Smooth muscle cell (in vitro differentiated cells): ENCODE results near the gene HDAC7. TPM values are rescaled to one million over a fixed set of nuclear protein-coding genes. Genes with fewer than 3 reads are reported as not detected.
A peak's percentile ranks its signal among the peaks of the same experiment; 100 is the strongest.

Experiments used
- DNase-seq: peaks from one replicate; lab custom pipeline; 2025; ENCODE audit not compliant: unreplicated experiment; lab: John Stamatoyannopoulos, UW
- H2AFZ ChIP-seq: fragments of 200-600 bp; sonication (generic); 2 replicates; pipeline ENCODE4 v1.6.0; 2016; ENCODE audit warnings: antibody characterized with exemption, low read depth, mild to moderate bottlenecking
- H3F3A ChIP-seq: fragments of 200-600 bp; sonication (generic); 2 replicates; pipeline ENCODE4 v1.6.0; 2017; ENCODE audit warnings: antibody characterized with exemption, low read depth
- H3K27ac ChIP-seq: fragments of 200-600 bp; sonication (generic); 2 replicates; pipeline ENCODE4 v1.5.1; 2016; ENCODE audit warnings: low read depth, mild to moderate bottlenecking
- H3K27me3 ChIP-seq: fragments of 200-600 bp; sonication (generic); 2 replicates; pipeline ENCODE4 v1.6.1; 2016; ENCODE audit warnings: low read depth, mild to moderate bottlenecking
- H3K36me3 ChIP-seq: fragments of 200-600 bp; sonication (generic); 2 replicates; pipeline ENCODE4 v1.5.1; 2016; ENCODE audit warnings: low read depth
- H3K4me1 ChIP-seq: fragments of 200-600 bp; sonication (generic); 2 replicates; pipeline ENCODE4 v1.5.1; 2016; ENCODE audit warnings: low read depth
- H3K4me2 ChIP-seq: fragments of 200-600 bp; sonication (generic); 2 replicates; pipeline ENCODE4 v1.6.0; 2016; ENCODE audit warnings: mild to moderate bottlenecking
- H3K4me3 ChIP-seq: fragments of 200-600 bp; sonication (generic); 2 replicates; pipeline ENCODE4 v1.5.1; 2016; ENCODE audit warnings: mild to moderate bottlenecking
- H3K79me2 ChIP-seq: fragments of 200-600 bp; sonication (generic); 2 replicates; pipeline ENCODE4 v1.6.0; 2016; ENCODE audit warnings: low read depth, mild to moderate bottlenecking
- H3K9ac ChIP-seq: fragments of 200-600 bp; sonication (generic); 2 replicates; pipeline ENCODE4 v1.6.0; 2016; ENCODE audit warnings: low read depth
- H3K9me3 ChIP-seq: fragments of 200-600 bp; sonication (generic); replicated peaks from 2 replicates; pipeline ENCODE4 v1.5.1; 2016; ENCODE audit warnings: low read depth
- H4K20me1 ChIP-seq: fragments of 200-600 bp; sonication (generic); 2 replicates; pipeline ENCODE4 v1.6.0; 2016; ENCODE audit warnings: low read depth
- WGBS: methylation state at CpG from one replicate; pipeline ENCODE4 v1.1.7; 2016; ENCODE audit warnings: low lambda C conversion rate; 5-methylcytosine and 5-hydroxymethylcytosine counted together
- polyA plus RNA-seq: library from polyadenylated mRNA; unstranded; fragments of >200 nt; fragmentation: Nextera tagmentation; extraction: Ambion mirVana; gene quantifications from 2 replicates; pipeline ENCODE4 v1.2.1, GENCODE V29; 2016
- total RNA-seq: library from RNA; depleted of rRNA; stranded (reverse); fragments of >200 nt; gene quantifications from 2 replicates; pipeline ENCODE4 v1.2.3, GENCODE V29; 2014
- TF ChIP-seq, protein P1 (sequence below): fragments of 200-600 bp; sonication (generic); IDR thresholded peaks from 2 replicates; pipeline ENCODE4 v1.5.1; 2017; ENCODE audit warnings: borderline replicate concordance, mild to moderate bottlenecking, antibody characterized with exemption; ENCODE audit not compliant: insufficient read depth, poor library complexity, severe bottlenecking

HDAC7 gene
- total and polyA plus RNA-seq, 2 experiments from 2014 or later = 24.1 to 32.4 TPM

DNA sequence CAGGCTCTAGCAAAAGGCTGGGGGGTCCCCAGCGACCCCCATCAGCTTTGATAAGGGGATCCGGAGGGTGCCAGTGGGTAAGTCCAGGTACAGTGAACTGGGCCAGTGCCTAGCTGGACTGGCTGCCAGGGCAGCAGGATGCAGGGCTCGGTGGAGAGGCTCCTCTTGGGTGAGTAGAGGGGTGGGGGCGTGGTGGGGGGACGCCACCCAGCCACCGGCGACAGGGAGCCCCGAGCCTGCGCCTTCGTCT lies 61.2 kb downstream of the HDAC7 start:
- Histone ChIP-seq H3K4me3 (peak overlapping the region; percentile 66), H4K20me1 (no peaks in the 10 kb centered on the region), H3K9ac (peak overlapping the region; percentile 36), H3F3A (no peaks in the 10 kb centered on the region), H3K36me3 (no peaks in the 10 kb centered on the region), H3K4me1 (peaks cover 23% of the 10 kb centered on the region), H3K4me2 (peak overlapping the region; percentile 88), H3K27ac (no peak overlapping the region), H3K79me2 (no peaks in the 10 kb centered on the region), H3K27me3 (no peaks in the 10 kb centered on the region), H2AFZ (peak overlapping the region; percentile 96), H3K9me3 (no peaks in the 10 kb centered on the region)
- WGBS = 15% methylated on average over 10 of the region's 10 CpGs
- TF ChIP-seq, protein P1, sequence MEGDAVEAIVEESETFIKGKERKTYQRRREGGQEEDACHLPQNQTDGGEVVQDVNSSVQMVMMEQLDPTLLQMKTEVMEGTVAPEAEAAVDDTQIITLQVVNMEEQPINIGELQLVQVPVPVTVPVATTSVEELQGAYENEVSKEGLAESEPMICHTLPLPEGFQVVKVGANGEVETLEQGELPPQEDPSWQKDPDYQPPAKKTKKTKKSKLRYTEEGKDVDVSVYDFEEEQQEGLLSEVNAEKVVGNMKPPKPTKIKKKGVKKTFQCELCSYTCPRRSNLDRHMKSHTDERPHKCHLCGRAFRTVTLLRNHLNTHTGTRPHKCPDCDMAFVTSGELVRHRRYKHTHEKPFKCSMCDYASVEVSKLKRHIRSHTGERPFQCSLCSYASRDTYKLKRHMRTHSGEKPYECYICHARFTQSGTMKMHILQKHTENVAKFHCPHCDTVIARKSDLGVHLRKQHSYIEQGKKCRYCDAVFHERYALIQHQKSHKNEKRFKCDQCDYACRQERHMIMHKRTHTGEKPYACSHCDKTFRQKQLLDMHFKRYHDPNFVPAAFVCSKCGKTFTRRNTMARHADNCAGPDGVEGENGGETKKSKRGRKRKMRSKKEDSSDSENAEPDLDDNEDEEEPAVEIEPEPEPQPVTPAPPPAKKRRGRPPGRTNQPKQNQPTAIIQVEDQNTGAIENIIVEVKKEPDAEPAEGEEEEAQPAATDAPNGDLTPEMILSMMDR = no peak
- no peak for DNase-seq

DNA sequence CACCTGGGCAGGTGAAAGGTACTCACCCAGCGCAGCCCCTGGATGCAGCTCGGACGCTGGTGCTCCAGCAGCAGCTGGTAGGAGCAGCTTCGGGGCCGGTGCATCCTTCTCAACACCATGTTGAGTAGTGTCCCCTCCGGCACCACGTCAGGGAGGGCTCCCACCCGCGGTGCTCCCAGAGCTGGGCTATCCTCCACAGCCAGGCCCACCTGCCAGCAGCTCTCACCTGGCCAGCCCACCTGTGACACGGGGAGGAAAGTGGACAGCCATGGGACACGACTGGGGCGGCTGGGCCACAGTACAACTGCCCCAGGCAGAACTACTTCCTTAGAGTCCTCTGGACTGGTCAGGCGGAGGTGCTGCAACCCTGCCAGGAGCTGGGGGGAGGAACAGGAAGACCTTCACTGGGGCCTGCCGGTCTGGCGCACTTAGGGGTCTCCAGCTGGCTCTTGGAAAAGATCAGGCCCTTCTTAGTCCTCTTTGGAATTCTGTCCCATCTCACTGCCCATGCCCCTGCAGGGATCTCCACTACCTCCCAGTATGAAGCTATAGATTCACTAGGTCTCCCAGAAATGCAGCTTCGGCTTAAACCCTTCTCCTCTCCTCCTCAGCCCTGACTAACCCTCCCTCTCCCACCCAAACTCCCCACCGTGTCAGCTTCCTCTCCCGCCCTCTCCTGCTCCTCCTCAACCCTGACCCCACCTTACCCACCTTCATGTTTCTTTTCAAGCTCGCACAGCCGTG lies 61.7 kb downstream of the HDAC7 start:
- WGBS = 59% methylated on average over 18 of the region's 20 CpGs

DNA sequence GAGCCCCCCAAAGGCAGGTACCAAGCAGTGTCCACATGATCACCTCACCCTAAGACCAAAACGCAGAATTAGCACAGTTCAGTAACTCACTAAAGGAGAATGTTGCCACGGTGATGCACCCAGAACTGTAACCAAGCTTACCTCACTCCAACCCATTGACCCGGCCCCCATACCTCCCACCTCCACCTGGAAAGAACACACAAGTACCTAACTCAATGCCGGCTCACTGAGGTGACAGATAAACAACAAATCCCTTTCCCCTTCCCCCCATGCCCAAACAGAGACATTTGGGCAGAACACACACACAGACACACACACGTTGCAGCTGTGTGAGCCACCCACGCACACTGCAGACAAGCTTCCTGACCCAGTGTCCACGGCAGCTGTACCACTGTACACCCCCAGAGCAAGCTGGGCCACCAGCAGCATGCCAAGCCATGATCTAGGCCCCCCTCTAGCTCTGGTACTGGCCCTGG lies 62.3 kb downstream of the HDAC7 start:
- 64% methylated on average over 7 of the region's 7 CpGs for whole genome bisulfite sequencing
- no peaks in the 10 kb centered on the region for H3K36me3 ChIP-seq
- H4K20me1 ChIP-seq = no peaks in the 10 kb centered on the region
- no peak overlapping the region for H3K27ac ChIP-seq
- peak overlapping the region; percentile 88 for H3K4me2 ChIP-seq
- no peak overlapping the region for H2AFZ ChIP-seq
- H3K9me3 ChIP-seq = no peaks in the 10 kb centered on the region
- H3K79me2 ChIP-seq = no peaks in the 10 kb centered on the region
- no peak for DNase-seq
- H3F3A ChIP-seq = no peaks in the 10 kb centered on the region
- no peaks in the 10 kb centered on the region for H3K27me3 ChIP-seq
- H3K9ac ChIP-seq = no peak overlapping the region
- H3K4me1 ChIP-seq = peaks cover 27% of the 10 kb centered on the region
- H3K4me3 ChIP-seq = no peak overlapping the region
- TF ChIP-seq, protein P1 = no peak

More for the DNA sequence above, 61.7 kb downstream of the HDAC7 start:
- TF ChIP-seq, protein P1 = no peak
- H3K9ac ChIP-seq = peak overlapping the region; percentile 36
- no peaks in the 10 kb centered on the region for H3K27me3 ChIP-seq
- H3K4me2 ChIP-seq = peak overlapping the region; percentile 88
- no peaks in the 10 kb centered on the region for H3F3A ChIP-seq
- H3K9me3 ChIP-seq = no peaks in the 10 kb centered on the region
- H3K4me1 ChIP-seq = peaks cover 27% of the 10 kb centered on the region
- no peak for DNase-seq
- H4K20me1 ChIP-seq = no peaks in the 10 kb centered on the region
- peak overlapping the region; percentile 96 for H2AFZ ChIP-seq
- H3K4me3 ChIP-seq = peak overlapping the region; percentile 66
- H3K36me3 ChIP-seq = no peaks in the 10 kb centered on the region
- H3K27ac ChIP-seq = no peak overlapping the region
- no peaks in the 10 kb centered on the region for H3K79me2 ChIP-seq
